ENCODE results near the gene PTPRR.

DNA sequence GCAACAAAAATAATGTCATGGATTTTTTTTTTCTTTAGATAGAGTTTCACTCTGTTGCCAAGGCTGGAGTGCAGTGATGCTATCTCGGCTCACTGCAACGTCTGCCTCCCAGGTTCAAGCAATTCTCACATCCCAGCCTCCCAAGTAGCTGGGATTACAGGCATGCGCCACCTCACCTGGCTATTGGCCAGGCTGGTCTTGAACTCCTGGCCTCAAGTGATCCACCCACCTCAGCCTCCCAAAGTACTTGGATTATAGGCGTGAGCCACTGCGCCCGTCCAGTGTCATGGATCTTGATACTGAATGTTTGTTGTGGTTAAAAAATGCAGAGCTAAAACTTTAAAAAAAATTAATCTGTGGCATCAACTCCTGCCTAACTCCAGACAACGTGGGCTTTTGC lies 175.5 kb downstream of the PTPRR start:
- TF ChIP-seq CTCF (IDR thresholded peaks at IDR 0.05) = no peak
- no peak for TF ChIP-seq POLR2A (IDR thresholded peaks at IDR 0.05)

Measured in ovary (tissue), 3 donors.